ENCODE data around the gene NANOS3. TPM values are rescaled to one million over a fixed set of nuclear protein-coding genes. Genes with fewer than 3 reads are reported as not detected.
"Not testable (repeated sequence)": the region's sequence is repeated elsewhere in the genome, so short reads cannot be mapped to it uniquely, and the experiment has no call there.

Gene NANOS3
- polyA plus RNA-seq, 1 donor: 1.2 TPM

DNA sequence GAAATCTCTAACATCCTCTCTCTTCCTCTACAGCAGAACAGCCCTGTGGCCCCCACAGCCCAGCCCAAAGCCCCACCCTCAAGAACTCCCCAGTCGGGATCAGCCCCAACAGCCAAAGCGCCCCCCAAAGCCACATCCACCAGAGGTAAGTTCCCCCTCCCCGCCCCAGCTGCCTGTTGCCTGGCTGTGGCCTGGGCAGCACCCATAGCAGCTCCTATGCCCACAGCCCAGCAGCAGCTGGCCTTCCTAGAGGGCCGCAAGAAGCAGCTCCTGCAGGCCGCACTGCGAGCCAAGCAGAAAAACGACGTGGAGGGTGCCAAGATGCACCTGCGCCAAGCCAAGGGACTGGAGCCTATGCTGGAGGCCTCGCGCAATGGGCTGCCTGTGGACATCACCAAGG, 43.6 kb downstream of the NANOS3 start:
- DNase-seq: no peak

DNA sequence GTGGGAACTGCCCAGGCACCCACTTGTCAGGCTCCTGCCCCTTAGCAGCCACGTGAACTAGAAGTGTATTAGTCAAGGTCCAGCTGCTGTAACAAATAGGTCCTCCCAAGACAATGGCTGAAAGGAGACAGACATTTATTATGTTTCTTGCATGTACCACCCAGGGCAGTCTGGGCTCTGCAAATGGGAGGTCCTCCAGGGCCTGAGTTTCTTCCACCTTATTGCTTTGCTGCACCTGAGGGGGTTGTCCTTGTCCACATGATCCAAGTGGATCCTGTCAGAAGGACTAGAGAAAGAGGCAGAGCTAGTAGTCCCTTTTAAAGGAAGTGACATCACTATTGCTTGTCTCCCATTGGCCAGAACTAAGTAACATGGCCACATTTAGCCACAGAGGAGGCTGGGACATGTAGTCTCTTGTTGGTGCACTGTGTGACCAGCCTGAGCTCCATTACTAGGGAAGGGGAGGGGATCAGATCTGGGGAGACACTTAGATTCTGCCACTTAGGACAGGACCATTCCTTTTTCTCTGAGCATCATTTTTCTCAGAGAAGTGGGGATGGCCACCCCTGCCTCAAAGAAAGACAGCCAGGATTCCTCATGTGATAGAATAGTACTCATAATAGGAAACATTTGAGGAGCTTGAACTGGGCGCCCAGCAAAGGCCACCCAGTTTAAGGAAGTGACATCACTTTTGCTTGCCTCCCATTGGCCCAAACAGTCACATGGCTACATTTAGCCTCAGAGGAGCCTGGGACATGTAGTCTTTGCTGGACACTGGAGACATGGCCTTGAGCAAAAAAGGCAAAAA, 44.2 kb downstream of the NANOS3 start:
- no peak for DNase-seq

DNA sequence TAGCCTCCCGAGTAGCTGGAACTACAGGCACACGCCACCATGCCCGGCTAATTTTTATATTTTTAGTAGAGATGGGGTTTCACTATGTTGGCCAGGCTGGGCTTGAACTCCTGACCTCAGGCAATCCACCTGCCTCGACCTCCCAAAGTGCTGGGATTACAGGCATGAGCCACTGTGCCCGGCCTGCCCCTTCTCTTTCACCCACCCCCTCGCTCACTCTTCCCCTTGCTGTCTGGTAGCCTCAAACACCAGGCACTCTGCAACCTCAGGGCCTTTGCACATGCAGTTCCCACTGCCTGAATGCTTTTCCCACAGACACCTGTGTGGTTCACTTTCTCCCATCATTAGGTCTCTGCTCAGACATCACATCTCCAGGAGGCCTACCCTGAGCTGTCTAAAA, 45.2 kb downstream of the NANOS3 start:
- DNase-seq: not testable (repeated sequence)

DNA sequence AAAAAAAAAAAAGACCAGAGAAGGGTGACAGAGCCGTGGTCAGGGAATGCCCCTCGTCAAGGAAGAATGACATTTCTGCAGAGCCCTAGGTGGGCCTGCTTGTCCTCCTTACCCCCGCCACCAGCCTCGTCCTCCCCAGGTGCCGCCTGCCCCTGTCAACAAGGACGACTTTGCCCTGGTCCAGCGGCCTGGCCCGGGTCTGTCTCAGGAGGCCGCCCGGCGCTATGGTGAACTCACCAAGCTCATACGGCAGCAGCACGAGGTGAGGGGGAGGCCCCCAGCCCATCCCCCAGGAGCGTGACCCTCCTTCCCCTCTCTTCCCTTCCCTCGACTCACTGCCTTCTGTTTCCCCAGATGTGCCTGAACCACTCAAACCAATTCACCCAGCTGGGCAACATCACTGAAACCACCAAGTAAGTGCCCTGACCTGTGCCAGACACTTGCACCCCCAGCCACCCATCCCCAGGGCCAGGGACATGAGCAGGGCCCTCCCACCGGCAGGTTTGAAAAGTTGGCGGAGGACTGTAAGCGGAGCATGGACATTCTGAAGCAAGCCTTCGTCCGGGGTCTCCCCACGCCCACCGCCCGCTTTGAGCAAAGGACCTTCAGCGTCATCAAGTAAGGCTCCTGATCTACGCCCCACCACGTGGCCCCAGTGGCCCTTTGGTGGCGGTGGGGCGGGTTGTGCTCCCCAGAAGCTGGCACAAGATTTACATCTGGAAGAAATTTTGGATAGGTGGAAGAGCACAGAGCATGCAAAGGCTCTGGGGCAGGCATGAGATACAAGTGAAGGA, 46.5 kb downstream of the NANOS3 start:
- no peak for DNase-seq

DNA sequence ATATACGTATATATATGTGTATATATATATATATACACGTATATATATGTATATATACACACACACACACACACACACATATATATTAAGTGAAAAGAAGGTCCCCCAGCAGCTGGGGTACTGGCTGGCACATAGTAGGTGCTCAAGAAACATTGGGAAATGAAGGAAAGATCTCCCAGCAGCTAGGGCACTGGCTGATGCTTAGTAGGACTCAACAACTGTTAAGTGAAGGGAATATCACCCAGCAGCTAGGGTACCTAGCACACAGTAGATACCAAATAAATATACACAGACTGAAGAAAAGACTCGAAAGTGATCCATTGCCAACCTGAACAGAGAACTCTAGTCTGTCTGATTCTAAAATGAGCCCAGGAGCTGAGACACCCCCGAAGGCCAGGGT, 49.1 kb downstream of the NANOS3 start:
- DNase-seq: no peak

DNA sequence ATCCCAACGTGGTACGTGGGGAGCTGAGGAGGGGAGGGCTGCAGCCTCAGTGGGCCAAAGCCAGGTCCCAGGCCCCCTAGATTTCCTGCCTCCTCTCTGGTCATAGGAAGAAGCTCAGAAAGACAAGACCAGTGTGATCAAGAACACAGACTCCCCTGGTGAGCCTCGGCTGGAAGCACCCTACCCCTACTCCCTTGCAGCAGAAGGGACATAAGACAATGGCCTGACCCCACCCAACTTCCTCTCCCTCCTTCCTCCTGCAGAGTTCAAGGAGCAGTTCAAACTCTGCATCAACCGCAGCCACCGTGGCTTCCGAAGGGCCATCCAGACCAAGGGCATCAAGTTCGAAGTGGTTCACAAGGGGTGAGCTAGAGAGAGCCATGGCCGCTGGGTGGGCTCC, 49.8 kb downstream of the NANOS3 start:
- DNase-seq: no peak

DNA sequence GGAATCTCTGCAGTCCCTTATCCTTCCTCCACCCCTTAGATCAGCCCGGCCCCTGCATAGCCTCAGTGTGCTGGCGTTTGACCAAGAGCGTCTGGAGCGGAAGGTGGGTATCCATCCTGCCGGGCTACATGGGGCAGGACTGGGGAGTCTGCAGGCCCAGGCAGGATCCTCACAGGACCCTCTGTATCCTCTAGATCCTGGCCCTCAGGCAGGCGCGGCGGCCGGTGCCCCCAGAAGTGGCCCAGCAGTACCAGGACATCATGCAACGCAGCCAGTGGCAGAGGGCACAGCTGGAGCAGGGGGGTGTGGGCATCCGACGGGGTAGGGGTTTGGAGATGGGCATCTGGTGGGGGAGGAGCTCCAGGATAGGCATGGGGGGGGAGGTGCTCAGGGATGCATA, 52.4 kb downstream of the NANOS3 start:
- no peak for DNase-seq

DNA sequence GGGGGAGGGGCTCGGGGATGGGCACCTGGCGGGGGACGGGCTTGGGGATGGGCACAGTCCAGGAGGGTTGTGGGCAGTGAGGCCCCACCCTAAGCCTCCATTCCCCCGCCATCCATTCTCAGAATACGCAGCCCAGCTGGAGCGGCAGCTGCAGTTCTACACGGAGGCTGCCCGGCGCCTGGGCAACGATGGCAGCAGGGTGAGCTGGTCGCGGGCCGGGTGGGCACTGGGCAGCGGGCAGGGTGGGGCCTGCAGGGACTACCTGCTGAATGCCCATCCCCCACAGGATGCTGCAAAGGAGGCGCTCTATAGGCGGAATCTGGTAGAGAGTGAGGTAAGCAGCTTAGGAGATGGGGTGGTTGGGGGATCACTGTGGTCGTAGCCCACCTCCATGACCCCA, 53.0 kb downstream of the NANOS3 start:
- no peak for DNase-seq

Other genes starting within 250 kb of the NANOS3 start
- gene MRI1, start 112.6 kb upstream of the NANOS3 start, polyA plus RNA-seq (ENCODE audit: insufficient read length): 34.2 TPM
- gene C19orf53, start 102.7 kb upstream of the NANOS3 start, polyA plus RNA-seq (ENCODE audit: insufficient read length): 101 TPM
- gene ZSWIM4, start 81.7 kb upstream of the NANOS3 start, polyA plus RNA-seq (ENCODE audit: insufficient read length): 6.7 TPM
- 6.8 TPM for gene BRME1, start 29.0 kb downstream of the NANOS3 start, polyA plus RNA-seq (ENCODE audit: insufficient read length)
- gene CC2D1A, start 29.1 kb downstream of the NANOS3 start, polyA plus RNA-seq (ENCODE audit: insufficient read length): 28.5 TPM
- 1.2 TPM for gene PODNL1, start 61.3 kb downstream of the NANOS3 start, polyA plus RNA-seq (ENCODE audit: insufficient read length)
- 33.6 TPM for gene DCAF15, start 75.4 kb downstream of the NANOS3 start, polyA plus RNA-seq (ENCODE audit: insufficient read length)
- 10.5 TPM for gene RFX1, start 129.2 kb downstream of the NANOS3 start, polyA plus RNA-seq (ENCODE audit: insufficient read length)
- gene RLN3, start 151.0 kb downstream of the NANOS3 start, polyA plus RNA-seq (ENCODE audit: insufficient read length): not detected
- gene IL27RA, start 154.6 kb downstream of the NANOS3 start, polyA plus RNA-seq (ENCODE audit: insufficient read length): 5.9 TPM
- gene PALM3, start 184.9 kb downstream of the NANOS3 start, polyA plus RNA-seq (ENCODE audit: insufficient read length): 21.2 TPM
- 4.6 TPM for gene MISP3, start 195.7 kb downstream of the NANOS3 start, polyA plus RNA-seq (ENCODE audit: insufficient read length)
- 0.12 TPM for gene C19orf67, start 208.6 kb downstream of the NANOS3 start, polyA plus RNA-seq (ENCODE audit: insufficient read length)
- gene SAMD1, start 213.6 kb downstream of the NANOS3 start, polyA plus RNA-seq (ENCODE audit: insufficient read length): 34.0 TPM
- 96.2 TPM for gene PRKACA, start 240.6 kb downstream of the NANOS3 start, polyA plus RNA-seq (ENCODE audit: insufficient read length)